ENCODE measurements around the gene TBC1D22A.

- TF ChIP-seq, protein P1, sequence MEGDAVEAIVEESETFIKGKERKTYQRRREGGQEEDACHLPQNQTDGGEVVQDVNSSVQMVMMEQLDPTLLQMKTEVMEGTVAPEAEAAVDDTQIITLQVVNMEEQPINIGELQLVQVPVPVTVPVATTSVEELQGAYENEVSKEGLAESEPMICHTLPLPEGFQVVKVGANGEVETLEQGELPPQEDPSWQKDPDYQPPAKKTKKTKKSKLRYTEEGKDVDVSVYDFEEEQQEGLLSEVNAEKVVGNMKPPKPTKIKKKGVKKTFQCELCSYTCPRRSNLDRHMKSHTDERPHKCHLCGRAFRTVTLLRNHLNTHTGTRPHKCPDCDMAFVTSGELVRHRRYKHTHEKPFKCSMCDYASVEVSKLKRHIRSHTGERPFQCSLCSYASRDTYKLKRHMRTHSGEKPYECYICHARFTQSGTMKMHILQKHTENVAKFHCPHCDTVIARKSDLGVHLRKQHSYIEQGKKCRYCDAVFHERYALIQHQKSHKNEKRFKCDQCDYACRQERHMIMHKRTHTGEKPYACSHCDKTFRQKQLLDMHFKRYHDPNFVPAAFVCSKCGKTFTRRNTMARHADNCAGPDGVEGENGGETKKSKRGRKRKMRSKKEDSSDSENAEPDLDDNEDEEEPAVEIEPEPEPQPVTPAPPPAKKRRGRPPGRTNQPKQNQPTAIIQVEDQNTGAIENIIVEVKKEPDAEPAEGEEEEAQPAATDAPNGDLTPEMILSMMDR (IDR thresholded peaks at IDR 0.05; ENCODE audit: poor library complexity) = peak; percentile 13
- TF ChIP-seq EZH2 (IDR thresholded peaks at IDR 0.05; ENCODE audit: borderline replicate concordance) (no peak), EZH2phosphoT487 (IDR thresholded peaks at IDR 0.05; ENCODE audit: low read depth, severe bottlenecking, unreplicated experiment) (no peak)
Measured at GRCh38 chr22:47213571-47214230, 451.3 kb downstream of the TBC1D22A start.
